GM12878 (cell line): ENCODE data around the gene IPCEF1. TPM values are rescaled to one million over a fixed set of nuclear protein-coding genes. Genes with fewer than 3 reads are reported as not detected.

Experiments used
- ATAC-seq: fragments of 200-7000 bp; cut with Tn5 transposase; 3 replicates; pipeline ENCODE4 v1.9.1; 2020; ENCODE audit warnings: mild to moderate bottlenecking, moderate library complexity
- BruUV-seq: library from RNA; stranded (reverse); fragments of 400-500 nt; replicated peaks from 2 replicates; lab custom pipeline; 2021; lab: Mats Ljungman, UMichigan
- CTCF ChIA-PET: fragments of 300-600 bp; sonication (Branson Sonifier 250); formaldehyde crosslinking; extraction: SDS; loops from one replicate; lab custom pipeline; 2021; ENCODE audit warnings: inconsistent platforms; lab: Yijun Ruan, JAX
- POLR2A ChIA-PET: fragments of 350-600 bp; formaldehyde crosslinking; extraction: SDS; loops from one replicate; lab custom pipeline; 2021; ENCODE audit warnings: inconsistent platforms; lab: Charles Lee
- RAD21 ChIA-PET: fragments of 300-600 bp; sonication (Branson Sonifier 250); formaldehyde crosslinking; loops from one replicate; lab custom pipeline; 2023; ENCODE audit warnings: antibody characterized with exemption; ENCODE audit not compliant: unreplicated experiment; lab: Charles Lee
- SMC1A ChIA-PET: fragments of 300-600 bp; sonication (Branson Sonifier 250); formaldehyde crosslinking; loops from one replicate; lab custom pipeline; 2023; ENCODE audit not compliant: unreplicated experiment, uncharacterized antibody; lab: Charles Lee
- DNase-seq: peaks from one replicate; pipeline ENCODE4 v3.0.0-alpha.2; 2011; ENCODE audit warnings: low read depth, low spot score
- FAIRE-seq: peaks from 3 replicates; lab custom pipeline; 2011; peaks lifted over from hg19 to GRCh38; lab: Jason Lieb, UNC
- H2AFZ ChIP-seq: 2 replicates; pipeline ENCODE4 v1.6.0; 2011; ENCODE audit warnings: low read depth, low read length, control low read depth; ENCODE audit not compliant: control insufficient read depth
- H3K27ac ChIP-seq: 2 replicates; pipeline ENCODE4 v1.5.1; 2011; ENCODE audit warnings: control low read depth; ENCODE audit not compliant: control insufficient read depth, insufficient read depth
- H3K27me3 ChIP-seq, 2 experiments: replicated peaks in 1 of 2; 2 replicates each; pipeline versions ENCODE4 v1.6.0 to v1.6.1; 2011; ENCODE audit warnings: low read length in 1 of 2; ENCODE audit not compliant: control insufficient read depth in 2 of 2, insufficient read depth in 2 of 2
- H3K36me3 ChIP-seq, 2 experiments: 2 replicates each; pipeline ENCODE4 v1.5.1; 2011; ENCODE audit warnings: low read length in 1 of 2; ENCODE audit not compliant: control insufficient read depth in 2 of 2, insufficient read depth in 2 of 2
- H3K4me1 ChIP-seq: 2 replicates; pipeline ENCODE4 v1.6.1; 2011; ENCODE audit warnings: mild to moderate bottlenecking, low read length, moderate library complexity, mixed read lengths; ENCODE audit not compliant: control insufficient read depth, insufficient read depth
- H3K4me2 ChIP-seq: 2 replicates; pipeline ENCODE4 v1.6.0; 2011; ENCODE audit warnings: control low read depth; ENCODE audit not compliant: control insufficient read depth, insufficient read depth
- H3K4me3 ChIP-seq: fragments of 200-600 bp; sonication (generic); 2 replicates; pipeline ENCODE4 v1.5.1; 2016
- H3K79me2 ChIP-seq: 2 replicates; pipeline ENCODE4 v1.6.0; 2011; ENCODE audit warnings: low read length; ENCODE audit not compliant: control insufficient read depth, insufficient read depth
- H3K9ac ChIP-seq: 2 replicates; pipeline ENCODE4 v1.8.0; 2011; ENCODE audit warnings: low read length, control low read depth, mixed read lengths; ENCODE audit not compliant: control insufficient read depth, insufficient read depth
- H3K9me3 ChIP-seq: replicated peaks from 3 replicates; pipeline ENCODE4 v1.5.1; 2011; ENCODE audit warnings: mild to moderate bottlenecking, low read length; ENCODE audit not compliant: control insufficient read depth, insufficient read depth
- H4K20me1 ChIP-seq: 2 replicates; pipeline ENCODE4 v1.6.0; 2011; ENCODE audit not compliant: control insufficient read depth, insufficient read depth
- CHD1 ChIP-seq: IDR thresholded peaks from 2 replicates; pipeline ENCODE4 v1.6.1; 2012; ENCODE audit warnings: low read depth, low read length, improper control_type of control experiment
- EP300 ChIP-seq, 2 experiments: fragments of 150-350 bp in 1 of 2; IDR thresholded peaks; 2 replicates each; pipeline ENCODE4 v1.6.1; 2011 to 2012; ENCODE audit warnings: low read depth in 2 of 2, low read length in 2 of 2, borderline replicate concordance in 1 of 2, improper control_type of control experiment in 1 of 2, inconsistent platforms in 1 of 2; ENCODE audit not compliant: control insufficient read depth in 1 of 2
- IKZF1 ChIP-seq: fragments of 450-650 bp; conservative IDR thresholded peaks from 2 replicates; pipeline ENCODE4 v1.6.1; 2017; ENCODE audit warnings: antibody characterized with exemption, mild to moderate bottlenecking
- POLR2AphosphoS5 ChIP-seq: IDR thresholded peaks from 2 replicates; pipeline ENCODE4 v1.6.1; 2011; ENCODE audit warnings: mild to moderate bottlenecking, low read length, inconsistent platforms
- SMC3 ChIP-seq: IDR thresholded peaks from 2 replicates; pipeline ENCODE4 v1.6.1; 2011; ENCODE audit warnings: low read length, improper control_type of control experiment, borderline replicate concordance
- SREBF1 ChIP-seq: IDR thresholded peaks from 2 replicates; pipeline ENCODE4 v1.6.1; 2012; ENCODE audit warnings: mild to moderate bottlenecking, low read length
- SUPT20H ChIP-seq: IDR thresholded peaks from 2 replicates; pipeline ENCODE4 v1.6.1; 2011; ENCODE audit warnings: low read depth, mild to moderate bottlenecking, low read length, moderate library complexity, borderline replicate concordance; ENCODE audit not compliant: control insufficient read depth
- TCF12 ChIP-seq: IDR thresholded peaks from 2 replicates; pipeline ENCODE4 v1.6.1; 2011; ENCODE audit warnings: low read depth, mild to moderate bottlenecking, low read length
- YY1 ChIP-seq: IDR thresholded peaks from 2 replicates; pipeline ENCODE4 v1.6.1; 2011; ENCODE audit warnings: low read depth, mild to moderate bottlenecking, low read length
- WGBS: methylation state at CpG from one replicate; pipeline ENCODE4 v1.1.6; 2016; ENCODE audit warnings: low lambda C conversion rate; ENCODE audit not compliant: insufficient replicate concordance, insufficient coverage; ENCODE audit errors: missing lambda C conversion rate; 5-methylcytosine and 5-hydroxymethylcytosine counted together
- in situ Hi-C: fragments of 300-500 bp; cut with MboI; formaldehyde crosslinking; loops from 9 replicates; pipeline ENCODE4 v1.14.3; 2018; ENCODE audit warnings: mixed read lengths
- intact Hi-C: fragments of 100-400 bp; cut with micrococcal nuclease; formaldehyde crosslinking; loops from one replicate; pipeline ENCODE4 v1.14.2; 2022; ENCODE audit not compliant: unreplicated experiment
- polyA plus RNA-seq, 11 experiments: library from polyadenylated mRNA; depleted of rRNA in 4 of 11; unstranded in 6 of 11; stranded (reverse) in 5 of 11; fragments of >200 nt; fragmentation: Nextera tagmentation in 4 of 11; fragmentation: Illumina TruSeq in 1 of 11; extraction: Ambion mirVana in 4 of 11; extraction: Trizol in 1 of 11; gene quantifications; 1 replicate in 1 of 11; 2 replicates in 10 of 11; pipeline versions ENCODE4 v1.2.1 to v1.2.3, GENCODE V29; 2011 to 2016; ENCODE audit warnings: inconsistent platforms in 2 of 11, missing spikeins in 2 of 11, low read depth in 1 of 11
- total RNA-seq, 4 experiments: library from RNA; depleted of rRNA in 3 of 4; stranded (reverse); fragments of >200 nt in 3 of 4; fragmentation: Illumina TruSeq in 1 of 4; extraction: Trizol in 1 of 4; gene quantifications; 2 replicates each; pipeline versions ENCODE4 v1.2.1 to v1.2.3, GENCODE V29; 2013 to 2021
- TF ChIP-seq, protein P1 (sequence below): fragments of 450-650 bp; formaldehyde crosslinking; IDR thresholded peaks from 2 replicates; pipeline ENCODE4 v1.4.0; 2022; ENCODE audit warnings: mild to moderate bottlenecking, moderate library complexity
- TF ChIP-seq, protein P2 (sequence below): IDR thresholded peaks from 2 replicates; pipeline ENCODE4 v1.6.1; 2012; ENCODE audit warnings: low read depth, low read length, improper control_type of control experiment
- TF ChIP-seq, protein P3 (sequence below): fragments of 450-650 bp; IDR thresholded peaks from 2 replicates; pipeline ENCODE4 v1.6.1; 2017; ENCODE audit warnings: mild to moderate bottlenecking
- TF ChIP-seq, protein P4 (sequence below): IDR thresholded peaks from 2 replicates; pipeline ENCODE4 v1.6.1; 2012; ENCODE audit warnings: improper control_type of control experiment, low read depth, low read length; ENCODE audit not compliant: insufficient replicate concordance

The IPCEF1 gene
- total and polyA plus RNA-seq, 10 of the 15 experiments (the other 5 are each of a cell fraction or from before 2014, with no cell fraction given), result 1.3 to 137 (median 4.2) TPM

DNA sequence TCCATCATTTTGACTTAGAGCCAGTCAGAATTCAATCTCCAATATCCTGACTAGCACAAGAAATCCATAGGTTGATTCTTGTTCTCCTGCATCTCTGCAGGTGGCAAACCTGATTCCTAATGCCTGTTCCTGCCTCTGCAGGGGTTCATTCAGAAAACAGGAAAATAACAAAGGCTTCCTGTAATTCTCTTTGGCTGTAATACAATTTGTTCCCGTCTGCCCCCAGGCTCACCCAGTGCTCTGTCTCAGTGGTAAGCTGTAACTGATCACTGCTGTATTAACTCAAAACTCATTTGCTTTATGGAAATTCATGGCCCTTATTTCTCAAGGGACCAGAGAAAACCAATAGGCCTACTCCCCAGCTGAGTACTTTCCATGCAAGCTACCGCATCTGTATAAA lies 228.9 kb downstream of the IPCEF1 start (continued):
- TF ChIP-seq, protein P1, sequence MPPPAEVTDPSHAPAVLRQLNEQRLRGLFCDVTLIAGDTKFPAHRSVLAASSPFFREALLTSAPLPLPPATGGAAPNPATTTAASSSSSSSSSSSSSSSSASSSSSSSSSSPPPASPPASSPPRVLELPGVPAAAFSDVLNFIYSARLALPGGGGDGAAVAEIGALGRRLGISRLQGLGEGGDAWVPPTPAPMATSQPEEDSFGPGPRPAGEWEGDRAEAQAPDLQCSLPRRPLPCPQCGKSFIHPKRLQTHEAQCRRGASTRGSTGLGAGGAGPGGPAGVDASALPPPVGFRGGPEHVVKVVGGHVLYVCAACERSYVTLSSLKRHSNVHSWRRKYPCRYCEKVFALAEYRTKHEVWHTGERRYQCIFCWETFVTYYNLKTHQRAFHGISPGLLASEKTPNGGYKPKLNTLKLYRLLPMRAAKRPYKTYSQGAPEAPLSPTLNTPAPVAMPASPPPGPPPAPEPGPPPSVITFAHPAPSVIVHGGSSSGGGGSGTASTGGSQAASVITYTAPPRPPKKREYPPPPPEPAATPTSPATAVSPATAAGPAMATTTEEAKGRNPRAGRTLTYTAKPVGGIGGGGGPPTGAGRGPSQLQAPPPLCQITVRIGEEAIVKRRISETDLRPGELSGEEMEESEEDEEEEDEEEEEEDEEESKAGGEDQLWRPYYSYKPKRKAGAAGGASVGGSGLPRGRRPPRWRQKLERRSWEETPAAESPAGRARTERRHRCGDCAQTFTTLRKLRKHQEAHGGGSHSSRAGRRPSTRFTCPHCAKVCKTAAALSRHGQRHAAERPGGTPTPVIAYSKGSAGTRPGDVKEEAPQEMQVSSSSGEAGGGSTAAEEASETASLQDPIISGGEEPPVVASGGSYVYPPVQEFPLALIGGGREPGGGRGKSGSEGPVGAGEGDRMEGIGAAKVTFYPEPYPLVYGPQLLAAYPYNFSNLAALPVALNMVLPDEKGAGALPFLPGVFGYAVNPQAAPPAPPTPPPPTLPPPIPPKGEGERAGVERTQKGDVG (CRISPR knock-in tag), result no peak
- TF ChIP-seq IKZF1 (no peak), POLR2AphosphoS5 (no peak), SUPT20H (no peak), SREBF1 (no peak), EP300 (IDR thresholded peaks at IDR 0.05; ENCODE audit: borderline replicate concordance in 1 of 2, control insufficient read depth in 1 of 2, low read depth in 2 of 2, low read length in 2 of 2) (no peak)

DNA sequence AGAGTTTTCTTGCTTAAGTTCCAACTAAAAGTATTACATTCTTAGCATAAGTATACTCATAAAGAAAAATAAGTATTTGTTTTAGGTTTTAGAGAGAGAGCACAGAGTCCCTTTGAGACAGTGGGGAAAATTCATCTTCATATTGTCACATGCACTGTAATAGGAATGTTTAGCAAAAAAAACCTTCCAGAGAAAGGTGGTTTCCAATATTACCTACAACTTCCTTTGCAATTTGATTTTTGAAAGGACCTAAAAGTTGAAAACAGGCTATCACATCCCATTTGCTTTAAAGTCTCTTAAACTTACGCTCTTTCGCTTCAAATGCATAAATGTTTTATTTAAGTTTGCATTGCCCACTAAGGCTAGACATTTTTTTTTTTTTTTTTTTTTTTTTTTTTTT lies 231.2 kb downstream of the IPCEF1 start:
- SMC1A ChIA-PET, result no interaction called here
- FAIRE-seq (no peak), DNase-seq (no peak), ATAC-seq (no peak)
- RAD21 ChIA-PET, result no interaction called here
- no peaks in the 10 kb centered on the region for H3K4me1 ChIP-seq
- intact Hi-C loops, result no loop called here
- no peaks in the 10 kb centered on the region for H4K20me1 ChIP-seq
- 41% methylated on average over 2 of the region's 2 CpGs for WGBS
- H3K9ac ChIP-seq, result no peak overlapping the region
- H2AFZ ChIP-seq, result no peak overlapping the region
- no peak overlapping the region for H3K4me2 ChIP-seq
- H3K27ac ChIP-seq, result no peak overlapping the region
- in situ Hi-C loops, result no loop called here
- no peaks in the 10 kb centered on the region; the same call in 2 of the 3 replicates for H3K9me3 ChIP-seq
- CTCF ChIA-PET, result no interaction called here
- H3K36me3 ChIP-seq, result no peaks in the 10 kb centered on the region
- POLR2A ChIA-PET, result no interaction called here
- H3K79me2 ChIP-seq, result no peaks in the 10 kb centered on the region
- no TSS peak for BruUV-seq
- H3K4me3 ChIP-seq, result no peak overlapping the region
- no peaks in the 10 kb centered on the region for H3K27me3 ChIP-seq
- TF ChIP-seq CHD1, result no peak
- TF ChIP-seq SMC3, result no peak
- TF ChIP-seq, protein P2, sequence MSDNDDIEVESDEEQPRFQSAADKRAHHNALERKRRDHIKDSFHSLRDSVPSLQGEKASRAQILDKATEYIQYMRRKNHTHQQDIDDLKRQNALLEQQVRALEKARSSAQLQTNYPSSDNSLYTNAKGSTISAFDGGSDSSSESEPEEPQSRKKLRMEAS, result no peak
- TF ChIP-seq, protein P3, sequence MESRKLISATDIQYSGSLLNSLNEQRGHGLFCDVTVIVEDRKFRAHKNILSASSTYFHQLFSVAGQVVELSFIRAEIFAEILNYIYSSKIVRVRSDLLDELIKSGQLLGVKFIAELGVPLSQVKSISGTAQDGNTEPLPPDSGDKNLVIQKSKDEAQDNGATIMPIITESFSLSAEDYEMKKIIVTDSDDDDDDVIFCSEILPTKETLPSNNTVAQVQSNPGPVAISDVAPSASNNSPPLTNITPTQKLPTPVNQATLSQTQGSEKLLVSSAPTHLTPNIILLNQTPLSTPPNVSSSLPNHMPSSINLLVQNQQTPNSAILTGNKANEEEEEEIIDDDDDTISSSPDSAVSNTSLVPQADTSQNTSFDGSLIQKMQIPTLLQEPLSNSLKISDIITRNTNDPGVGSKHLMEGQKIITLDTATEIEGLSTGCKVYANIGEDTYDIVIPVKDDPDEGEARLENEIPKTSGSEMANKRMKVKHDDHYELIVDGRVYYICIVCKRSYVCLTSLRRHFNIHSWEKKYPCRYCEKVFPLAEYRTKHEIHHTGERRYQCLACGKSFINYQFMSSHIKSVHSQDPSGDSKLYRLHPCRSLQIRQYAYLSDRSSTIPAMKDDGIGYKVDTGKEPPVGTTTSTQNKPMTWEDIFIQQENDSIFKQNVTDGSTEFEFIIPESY, result no peak
- TF ChIP-seq YY1, result no peak
- TF ChIP-seq TCF12, result no peak
- TF ChIP-seq, protein P4, sequence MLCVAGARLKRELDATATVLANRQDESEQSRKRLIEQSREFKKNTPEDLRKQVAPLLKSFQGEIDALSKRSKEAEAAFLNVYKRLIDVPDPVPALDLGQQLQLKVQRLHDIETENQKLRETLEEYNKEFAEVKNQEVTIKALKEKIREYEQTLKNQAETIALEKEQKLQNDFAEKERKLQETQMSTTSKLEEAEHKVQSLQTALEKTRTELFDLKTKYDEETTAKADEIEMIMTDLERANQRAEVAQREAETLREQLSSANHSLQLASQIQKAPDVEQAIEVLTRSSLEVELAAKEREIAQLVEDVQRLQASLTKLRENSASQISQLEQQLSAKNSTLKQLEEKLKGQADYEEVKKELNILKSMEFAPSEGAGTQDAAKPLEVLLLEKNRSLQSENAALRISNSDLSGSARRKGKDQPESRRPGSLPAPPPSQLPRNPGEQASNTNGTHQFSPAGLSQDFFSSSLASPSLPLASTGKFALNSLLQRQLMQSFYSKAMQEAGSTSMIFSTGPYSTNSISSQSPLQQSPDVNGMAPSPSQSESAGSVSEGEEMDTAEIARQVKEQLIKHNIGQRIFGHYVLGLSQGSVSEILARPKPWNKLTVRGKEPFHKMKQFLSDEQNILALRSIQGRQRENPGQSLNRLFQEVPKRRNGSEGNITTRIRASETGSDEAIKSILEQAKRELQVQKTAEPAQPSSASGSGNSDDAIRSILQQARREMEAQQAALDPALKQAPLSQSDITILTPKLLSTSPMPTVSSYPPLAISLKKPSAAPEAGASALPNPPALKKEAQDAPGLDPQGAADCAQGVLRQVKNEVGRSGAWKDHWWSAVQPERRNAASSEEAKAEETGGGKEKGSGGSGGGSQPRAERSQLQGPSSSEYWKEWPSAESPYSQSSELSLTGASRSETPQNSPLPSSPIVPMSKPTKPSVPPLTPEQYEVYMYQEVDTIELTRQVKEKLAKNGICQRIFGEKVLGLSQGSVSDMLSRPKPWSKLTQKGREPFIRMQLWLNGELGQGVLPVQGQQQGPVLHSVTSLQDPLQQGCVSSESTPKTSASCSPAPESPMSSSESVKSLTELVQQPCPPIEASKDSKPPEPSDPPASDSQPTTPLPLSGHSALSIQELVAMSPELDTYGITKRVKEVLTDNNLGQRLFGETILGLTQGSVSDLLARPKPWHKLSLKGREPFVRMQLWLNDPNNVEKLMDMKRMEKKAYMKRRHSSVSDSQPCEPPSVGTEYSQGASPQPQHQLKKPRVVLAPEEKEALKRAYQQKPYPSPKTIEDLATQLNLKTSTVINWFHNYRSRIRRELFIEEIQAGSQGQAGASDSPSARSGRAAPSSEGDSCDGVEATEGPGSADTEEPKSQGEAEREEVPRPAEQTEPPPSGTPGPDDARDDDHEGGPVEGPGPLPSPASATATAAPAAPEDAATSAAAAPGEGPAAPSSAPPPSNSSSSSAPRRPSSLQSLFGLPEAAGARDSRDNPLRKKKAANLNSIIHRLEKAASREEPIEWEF, result no peak
